Stimulated activated CD4-positive, alpha-beta T cell treated with anti-CD3 and anti-CD28 coated beads, Interleukin-15, amount 100 ng/mL, for 48 hours (primary cell): ENCODE results near the gene PSD4.
A peak's percentile ranks its signal among the peaks of the same experiment; 100 is the strongest.

Experiments used
- DNase-seq, 2 donors: peaks; one replicate each; pipeline ENCODE4 v3.0.0-alpha.2; 2020; ENCODE audit warnings: low read depth in 2 of 2

The PSD4 gene

GRCh38 chr2:113221846-113222245 is 48.1 kb downstream of the PSD4 start:
- no peak for DNase-seq

- no peak for DNase-seq
These were observed 50.0 kb downstream of the PSD4 start for GRCh38 chr2:113223813-113224212.

GRCh38 chr2:113224647-113225236 is 51.0 kb downstream of the PSD4 start:
- no peak for DNase-seq

GRCh38 chr2:113225263-113226259 is 51.8 kb downstream of the PSD4 start:
- DNase-seq, result no peak

- no peak for DNase-seq
These were observed 52.7 kb downstream of the PSD4 start for GRCh38 chr2:113226462-113226861.

GRCh38 chr2:113227290-113227689 is 53.5 kb downstream of the PSD4 start:
- no peak for DNase-seq

GRCh38 chr2:113227698-113228097 is 53.9 kb downstream of the PSD4 start:
- no peak for DNase-seq

- no peak for DNase-seq
These were observed 54.6 kb downstream of the PSD4 start for GRCh38 chr2:113228351-113228750.

- no peak for DNase-seq
These were observed 55.4 kb downstream of the PSD4 start for GRCh38 chr2:113228991-113229716.

GRCh38 chr2:113229795-113230194 is 56.0 kb downstream of the PSD4 start:
- no peak for DNase-seq

- DNase-seq, result no peak
These were observed 56.8 kb downstream of the PSD4 start for GRCh38 chr2:113230531-113230930.

GRCh38 chr2:113231064-113231463 is 57.3 kb downstream of the PSD4 start:
- DNase-seq, result no peak

GRCh38 chr2:113232123-113232522 is 58.4 kb downstream of the PSD4 start:
- DNase-seq, result no peak

GRCh38 chr2:113232740-113233139 is 59.0 kb downstream of the PSD4 start:
- no peak for DNase-seq

- DNase-seq, result no peak
These were observed 60.1 kb downstream of the PSD4 start for GRCh38 chr2:113233593-113234550.

GRCh38 chr2:113234721-113235346 is 61.1 kb downstream of the PSD4 start:
- no peak for DNase-seq

GRCh38 chr2:113235347-113236226 is 61.8 kb downstream of the PSD4 start:
- peak; percentile 50 to 59 for DNase-seq

GRCh38 chr2:113236367-113237159 is 62.8 kb downstream of the PSD4 start:
- DNase-seq, result no peak

GRCh38 chr2:113237604-113238160 is 63.9 kb downstream of the PSD4 start:
- no peak for DNase-seq
